Suprapubic skin (tissue), 4 donors: Measurements from ENCODE around the gene FAU. TPM values are rescaled to one million over a fixed set of nuclear protein-coding genes. Genes with fewer than 3 reads are reported as not detected.
A peak's percentile ranks its signal among the peaks of the same experiment; 100 is the strongest.

ENCODE experiments used
- DNase-seq, 2 donors: peaks; one replicate each; pipeline ENCODE4 v3.0.0-alpha.2; 2019; ENCODE audit warnings: low spot score in 2 of 2
- H3K27ac ChIP-seq: fragments of 200-600 bp; sonication (generic); one replicate; pipeline ENCODE4 v1.5.1; 2019
- H3K27me3 ChIP-seq: fragments of 200-600 bp; sonication (generic); one replicate; pipeline ENCODE4 v1.5.1; 2019
- H3K36me3 ChIP-seq: fragments of 200-600 bp; sonication (generic); one replicate; pipeline ENCODE4 v1.5.1; 2019
- H3K4me1 ChIP-seq: fragments of 200-600 bp; sonication (generic); one replicate; pipeline ENCODE4 v1.5.1; 2019
- H3K4me3 ChIP-seq: fragments of 200-600 bp; sonication (generic); one replicate; pipeline ENCODE4 v1.5.1; 2019; ENCODE audit warnings: mild to moderate bottlenecking
- H3K9me3 ChIP-seq: fragments of 200-600 bp; sonication (generic); one replicate; pipeline ENCODE4 v1.5.1; 2019
- EP300 ChIP-seq: sonication (generic); formaldehyde crosslinking; IDR thresholded peaks from one replicate; pipeline ENCODE4 v1.6.1; 2017; ENCODE audit warnings: antibody characterized with exemption
- POLR2A ChIP-seq, 2 donors: fragments of 450-650 bp; IDR thresholded peaks; one replicate each; pipeline ENCODE4 v1.6.1; 2017; ENCODE audit warnings: antibody characterized with exemption in 2 of 2, mild to moderate bottlenecking in 2 of 2, moderate library complexity in 2 of 2
- POLR2AphosphoS5 ChIP-seq, 3 donors: sonication (generic); formaldehyde crosslinking; IDR thresholded peaks; one replicate each; pipeline ENCODE4 v1.6.1; 2017; ENCODE audit warnings: antibody characterized with exemption in 3 of 3
- WGBS: methylation state at CpG from one replicate; pipeline ENCODE4 v1.1.5; 2018; 5-methylcytosine and 5-hydroxymethylcytosine counted together
- total RNA-seq, 4 donors: library from RNA; depleted of rRNA; stranded (reverse); fragments of >200 nt; gene quantifications; one replicate each; pipeline ENCODE4 v1.1.0, GENCODE V29; 2016
- TF ChIP-seq, protein P1 (sequence below), 2 donors: fragments of 200-600 bp in 1 of 2; fragments of 450-650 bp in 1 of 2; sonication (generic) in 1 of 2; IDR thresholded peaks; one replicate each; pipeline ENCODE4 v1.5.1; 2016 to 2019; ENCODE audit warnings: antibody characterized with exemption in 2 of 2, mild to moderate bottlenecking in 1 of 2, moderate library complexity in 1 of 2

Gene FAU
- total RNA-seq, 4 donors from 2014 or later = 584 to 609 (median 602) TPM

DNA sequence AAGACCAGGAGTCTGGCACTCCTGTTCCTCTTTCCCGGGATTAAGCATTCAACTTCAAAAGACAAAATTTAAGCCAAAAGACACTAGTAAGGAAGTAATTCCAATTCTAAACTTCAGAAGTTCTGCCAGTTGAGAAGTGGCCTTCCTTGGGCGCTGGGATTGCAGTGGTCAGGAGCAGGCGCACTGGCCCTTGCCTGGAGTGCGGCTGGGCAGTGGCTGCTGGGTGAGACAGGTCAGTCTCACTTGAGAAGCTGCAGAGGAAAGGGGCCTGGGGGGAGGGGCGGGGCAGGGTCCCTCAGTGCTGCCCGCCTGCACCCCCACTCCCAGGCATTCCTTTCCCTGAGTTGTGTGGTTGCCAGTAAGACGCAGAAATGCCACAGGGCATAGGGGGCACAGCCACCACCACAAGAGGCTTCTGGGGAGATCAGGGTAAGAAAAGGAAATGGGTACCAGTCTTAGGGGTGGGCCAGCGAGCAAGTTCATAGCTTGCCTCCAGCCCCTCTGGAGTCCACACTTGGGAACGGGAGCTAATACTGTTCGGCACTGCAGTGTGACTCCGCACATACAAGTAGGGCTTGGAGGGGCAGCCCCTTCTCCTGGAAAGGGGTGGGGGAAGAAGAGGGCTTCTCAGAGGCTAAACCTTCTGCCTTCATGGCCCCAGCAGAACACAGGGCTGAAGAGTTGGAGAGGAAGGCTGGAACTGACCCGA is 5.7 kb upstream of the FAU start:
- WGBS = 76% methylated on average over 9 of the region's 12 CpGs
- TF ChIP-seq, protein P1, sequence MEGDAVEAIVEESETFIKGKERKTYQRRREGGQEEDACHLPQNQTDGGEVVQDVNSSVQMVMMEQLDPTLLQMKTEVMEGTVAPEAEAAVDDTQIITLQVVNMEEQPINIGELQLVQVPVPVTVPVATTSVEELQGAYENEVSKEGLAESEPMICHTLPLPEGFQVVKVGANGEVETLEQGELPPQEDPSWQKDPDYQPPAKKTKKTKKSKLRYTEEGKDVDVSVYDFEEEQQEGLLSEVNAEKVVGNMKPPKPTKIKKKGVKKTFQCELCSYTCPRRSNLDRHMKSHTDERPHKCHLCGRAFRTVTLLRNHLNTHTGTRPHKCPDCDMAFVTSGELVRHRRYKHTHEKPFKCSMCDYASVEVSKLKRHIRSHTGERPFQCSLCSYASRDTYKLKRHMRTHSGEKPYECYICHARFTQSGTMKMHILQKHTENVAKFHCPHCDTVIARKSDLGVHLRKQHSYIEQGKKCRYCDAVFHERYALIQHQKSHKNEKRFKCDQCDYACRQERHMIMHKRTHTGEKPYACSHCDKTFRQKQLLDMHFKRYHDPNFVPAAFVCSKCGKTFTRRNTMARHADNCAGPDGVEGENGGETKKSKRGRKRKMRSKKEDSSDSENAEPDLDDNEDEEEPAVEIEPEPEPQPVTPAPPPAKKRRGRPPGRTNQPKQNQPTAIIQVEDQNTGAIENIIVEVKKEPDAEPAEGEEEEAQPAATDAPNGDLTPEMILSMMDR (IDR thresholded peaks at IDR 0.05) = no peak
- TF ChIP-seq POLR2AphosphoS5 (IDR thresholded peaks at IDR 0.05) (no peak), EP300 (no peak), POLR2A (IDR thresholded peaks at IDR 0.05) (no peak)
- H3K4me3 ChIP-seq = no peak overlapping the region

DNA sequence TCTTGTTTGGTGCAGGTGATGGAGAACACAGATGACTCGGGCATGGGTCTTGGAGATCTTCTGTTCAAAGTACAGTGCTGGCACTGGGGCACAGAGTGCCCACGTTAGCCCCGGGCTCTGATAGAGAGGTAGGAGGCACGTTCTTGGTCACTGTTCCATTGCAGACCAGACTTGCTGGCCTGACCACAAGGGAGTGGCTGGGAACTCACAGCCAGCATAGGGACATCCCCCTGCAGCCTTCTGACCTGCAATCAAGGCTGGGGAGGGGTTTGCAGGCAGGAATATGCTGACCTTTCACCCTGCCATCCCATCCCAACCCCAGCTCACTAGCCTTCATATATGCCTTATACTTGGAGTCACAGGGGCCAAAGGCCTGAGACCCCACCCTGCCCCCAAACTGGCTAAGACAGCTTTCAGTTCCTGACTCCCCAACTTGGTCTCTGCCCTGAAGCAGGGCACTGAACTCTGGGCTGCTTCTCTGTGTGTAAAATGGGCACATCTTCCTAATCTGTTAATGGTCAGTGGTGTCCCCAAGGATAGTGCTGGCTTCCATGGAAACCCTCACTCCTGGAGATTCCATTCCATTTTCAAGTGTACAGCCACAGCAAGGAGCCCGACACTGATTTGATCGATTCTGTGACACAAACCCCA is 4.8 kb upstream of the FAU start:
- WGBS = 71% methylated on average over 3 of the region's 6 CpGs
- Histone ChIP-seq H3K27me3 (no peaks in the 10 kb centered on the region), H3K9me3 (no peaks in the 10 kb centered on the region), H3K36me3 (peaks cover 73% of the 10 kb centered on the region), H3K4me3 (no peak overlapping the region), H3K27ac (no peak overlapping the region), H3K4me1 (peaks cover 25% of the 10 kb centered on the region)
- DNase-seq = peak in 1 of 2 donors; percentile 46
- TF ChIP-seq POLR2AphosphoS5 (IDR thresholded peaks at IDR 0.05) (no peak), EP300 (no peak), POLR2A (IDR thresholded peaks at IDR 0.05) (no peak)
- TF ChIP-seq, protein P1 (IDR thresholded peaks at IDR 0.05) = no peak

More for the DNA sequence above, 5.7 kb upstream of the FAU start:
- DNase-seq = peak in 1 of 2 donors; percentile 52
- Histone ChIP-seq H3K27me3 (no peaks in the 10 kb centered on the region), H3K36me3 (peaks cover 80% of the 10 kb centered on the region), H3K4me1 (peaks cover 28% of the 10 kb centered on the region), H3K9me3 (no peaks in the 10 kb centered on the region), H3K27ac (no peak overlapping the region)

DNA sequence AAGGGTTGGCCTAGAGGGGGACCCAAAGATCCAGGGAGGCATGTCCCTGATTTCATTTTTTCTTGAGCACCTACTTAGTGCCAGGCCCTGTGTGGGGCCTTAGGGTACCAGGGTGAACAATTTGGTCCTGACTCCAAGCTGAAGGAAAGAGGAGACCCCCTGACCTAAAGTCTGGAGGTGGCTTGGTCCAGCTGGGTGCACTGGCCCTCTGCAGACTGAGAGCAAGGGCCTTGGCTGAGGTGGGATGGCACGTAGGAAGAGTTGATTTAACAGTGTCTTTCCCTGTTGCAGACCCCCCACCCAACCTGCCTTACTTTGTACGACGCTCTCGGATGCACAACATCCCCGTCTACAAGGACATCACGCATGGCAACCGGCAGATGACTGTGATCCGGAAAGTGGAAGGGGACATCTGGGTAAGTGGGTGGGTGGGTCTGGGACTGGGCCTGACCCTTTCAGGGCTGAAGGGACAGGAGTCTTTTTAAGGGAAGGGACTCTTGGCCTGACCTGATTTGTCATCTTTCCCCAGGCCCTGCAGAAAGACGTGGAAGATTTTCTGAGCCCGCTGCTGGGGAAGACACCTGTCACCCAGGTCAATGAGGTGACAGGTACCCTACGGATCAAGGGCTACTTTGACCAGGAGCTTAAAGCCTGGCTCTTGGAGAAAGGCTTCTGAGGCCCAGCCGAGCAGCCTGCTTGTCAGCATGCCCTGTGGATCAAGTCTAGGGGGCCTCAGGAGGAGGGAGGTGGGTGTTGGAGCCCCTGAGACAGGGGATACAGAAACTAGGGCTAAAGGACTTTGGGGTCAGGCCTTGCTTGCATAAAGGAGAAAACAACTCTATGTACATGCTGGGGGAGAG is 3.5 kb upstream of the FAU start:
- H3K9me3 ChIP-seq = no peaks in the 10 kb centered on the region
- WGBS = 91% methylated on average over 12 of the region's 12 CpGs
- H3K4me1 ChIP-seq = peaks cover 33% of the 10 kb centered on the region
- peak in 1 of 2 donors; percentile 49 for DNase-seq
- H3K4me3 ChIP-seq = no peak overlapping the region
- peaks cover 62% of the 10 kb centered on the region for H3K36me3 ChIP-seq
- TF ChIP-seq EP300 (no peak), POLR2AphosphoS5 (IDR thresholded peaks at IDR 0.05) (no peak), POLR2A (IDR thresholded peaks at IDR 0.05) (no peak)
- TF ChIP-seq, protein P1 (IDR thresholded peaks at IDR 0.05) = no peak
- H3K27ac ChIP-seq = no peak overlapping the region
- no peaks in the 10 kb centered on the region for H3K27me3 ChIP-seq

- 97% methylated on average over 3 of the region's 5 CpGs for WGBS
- H3K9me3 ChIP-seq = no peaks in the 10 kb centered on the region
- H3K36me3 ChIP-seq = peaks cover 62% of the 10 kb centered on the region
- H3K27ac ChIP-seq = no peak overlapping the region
- H3K27me3 ChIP-seq = no peaks in the 10 kb centered on the region
- DNase-seq = peak in 1 of 2 donors; percentile 50
- no peak for TF ChIP-seq POLR2A (IDR thresholded peaks at IDR 0.05)
- TF ChIP-seq, protein P1 (IDR thresholded peaks at IDR 0.05) = no peak
- TF ChIP-seq POLR2AphosphoS5 (IDR thresholded peaks at IDR 0.05) = no peak
- no peak for TF ChIP-seq EP300
- peaks cover 38% of the 10 kb centered on the region for H3K4me1 ChIP-seq
- H3K4me3 ChIP-seq = no peak overlapping the region
Observed at GRCh38 chr11:65124480-65125196, 2.7 kb upstream of the FAU start.
